Urinary bladder (tissue), 4 donors: Measurements from ENCODE around the gene SMIM38. TPM values are rescaled to one million over a fixed set of nuclear protein-coding genes. Genes with fewer than 3 reads are reported as not detected.
"Not testable (repeated sequence)": the region's sequence is repeated elsewhere in the genome, so short reads cannot be mapped to it uniquely, and the experiment has no call there.

Experiments used
- DNase-seq: peaks from one replicate; pipeline ENCODE4 v3.0.0-alpha.2; 2015; ENCODE audit errors: extremely low spot score
- H3K27ac ChIP-seq: one replicate; pipeline ENCODE4 v1.5.1; 2013; ENCODE audit warnings: low read depth, mild to moderate bottlenecking, moderate library complexity
- H3K36me3 ChIP-seq: one replicate; pipeline ENCODE4 v1.6.1; 2013; ENCODE audit warnings: mild to moderate bottlenecking, moderate library complexity; ENCODE audit not compliant: insufficient read depth
- H3K4me1 ChIP-seq: one replicate; pipeline ENCODE4 v1.6.1; 2013; ENCODE audit warnings: mild to moderate bottlenecking, moderate library complexity; ENCODE audit not compliant: insufficient read depth
- H3K4me3 ChIP-seq: one replicate; pipeline ENCODE4 v1.5.1; 2013; ENCODE audit warnings: low read depth, low read length
- WGBS: extraction: QIAGEN DNeasy Blood & Tissue Kit; methylation state at CpG from one replicate; pipeline ENCODE4 v1.1.7; 2013; 5-methylcytosine and 5-hydroxymethylcytosine counted together
- polyA plus RNA-seq: library from polyadenylated mRNA; stranded (reverse); fragments of 200-250 nt; gene quantifications from one replicate; pipeline ENCODE4 v1.2.3, GENCODE V29; 2013
- total RNA-seq: library from RNA; depleted of rRNA; stranded (reverse); fragments of >200 nt; gene quantifications from one replicate; pipeline ENCODE4 v1.2.3, GENCODE V29; 2014
- donor health status: healthy with polysubstance abuse.
- donor health status: healthy.

Gene SMIM38
- total and polyA plus RNA-seq, 2 donors = 0.46 to 0.90 TPM

DNA sequence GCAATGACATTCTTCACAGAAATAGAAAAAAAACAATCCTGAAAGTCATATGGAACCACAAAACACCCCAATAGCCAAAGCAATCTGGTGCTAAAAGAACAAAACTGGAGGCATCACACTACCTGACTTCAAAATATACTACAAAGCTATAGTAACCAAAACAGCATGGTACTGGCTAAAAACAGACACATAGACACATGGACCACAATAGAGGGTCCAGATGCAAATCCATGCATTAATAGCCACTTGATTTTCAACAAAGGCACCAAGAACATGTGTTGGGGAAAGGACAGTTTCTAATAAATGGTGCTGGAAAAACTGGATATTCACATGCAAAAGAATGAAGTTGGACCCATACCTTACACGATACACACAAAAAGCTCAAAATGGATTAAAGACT lies 27.9 kb upstream of the SMIM38 start:
- no peaks in the 10 kb centered on the region for H3K36me3 ChIP-seq
- 90% methylated on average over 1 of the region's 1 CpG for WGBS
- no peak overlapping the region for H3K4me3 ChIP-seq
- H3K4me1 ChIP-seq = peaks cover 4% of the 10 kb centered on the region
- no peak for DNase-seq
- H3K27ac ChIP-seq = no peak overlapping the region

- DNase-seq = no peak
- Histone ChIP-seq H3K4me3 (no peak overlapping the region), H3K36me3 (no peaks in the 10 kb centered on the region), H3K27ac (no peak overlapping the region), H3K4me1 (no peaks in the 10 kb centered on the region)
- WGBS = 98% methylated on average over 2 of the region's 2 CpGs
Observed at GRCh38 chr11:69129053-69129452, 26.7 kb upstream of the SMIM38 start.

GRCh38 chr11:69129647-69130046 lies 26.1 kb upstream of the SMIM38 start:
- no peak overlapping the region for H3K4me3 ChIP-seq
- no peak for DNase-seq
- H3K4me1 ChIP-seq = no peaks in the 10 kb centered on the region
- H3K27ac ChIP-seq = no peak overlapping the region
- 97% methylated on average over 7 of the region's 7 CpGs for WGBS
- H3K36me3 ChIP-seq = no peaks in the 10 kb centered on the region

- Histone ChIP-seq H3K36me3 (no peaks in the 10 kb centered on the region), H3K4me3 (no peak overlapping the region), H3K4me1 (no peaks in the 10 kb centered on the region), H3K27ac (no peak overlapping the region)
- 66% methylated on average over 9 of the region's 9 CpGs for WGBS
- DNase-seq = no peak
Observed at GRCh38 chr11:69130654-69131053, 25.1 kb upstream of the SMIM38 start.

DNA sequence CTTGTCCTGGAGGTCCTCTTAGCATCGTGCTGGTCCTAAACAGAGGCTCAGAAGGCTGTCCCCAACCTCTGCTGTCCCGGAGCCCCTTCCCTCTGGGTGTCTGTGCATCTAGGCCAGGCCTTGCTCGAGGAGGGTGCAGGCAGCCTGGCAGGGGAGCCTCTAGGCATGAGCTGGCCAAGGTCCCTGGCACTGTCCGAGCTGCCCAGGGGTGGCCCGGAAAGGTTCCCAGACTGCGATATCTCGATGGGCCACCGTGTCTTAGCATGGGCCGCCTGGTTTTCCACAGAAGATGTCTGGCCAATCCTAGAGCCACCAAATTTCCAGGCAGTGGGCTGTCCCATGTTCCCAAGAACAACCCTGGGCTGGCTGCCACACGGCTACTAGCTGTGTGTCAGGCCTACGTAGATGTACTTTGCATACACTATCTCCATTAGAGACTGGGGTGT lies 24.6 kb upstream of the SMIM38 start:
- WGBS = 88% methylated on average over 11 of the region's 11 CpGs
- Histone ChIP-seq H3K27ac (no peak overlapping the region), H3K4me3 (no peak overlapping the region), H3K4me1 (no peaks in the 10 kb centered on the region), H3K36me3 (no peaks in the 10 kb centered on the region)
- DNase-seq = no peak

DNA sequence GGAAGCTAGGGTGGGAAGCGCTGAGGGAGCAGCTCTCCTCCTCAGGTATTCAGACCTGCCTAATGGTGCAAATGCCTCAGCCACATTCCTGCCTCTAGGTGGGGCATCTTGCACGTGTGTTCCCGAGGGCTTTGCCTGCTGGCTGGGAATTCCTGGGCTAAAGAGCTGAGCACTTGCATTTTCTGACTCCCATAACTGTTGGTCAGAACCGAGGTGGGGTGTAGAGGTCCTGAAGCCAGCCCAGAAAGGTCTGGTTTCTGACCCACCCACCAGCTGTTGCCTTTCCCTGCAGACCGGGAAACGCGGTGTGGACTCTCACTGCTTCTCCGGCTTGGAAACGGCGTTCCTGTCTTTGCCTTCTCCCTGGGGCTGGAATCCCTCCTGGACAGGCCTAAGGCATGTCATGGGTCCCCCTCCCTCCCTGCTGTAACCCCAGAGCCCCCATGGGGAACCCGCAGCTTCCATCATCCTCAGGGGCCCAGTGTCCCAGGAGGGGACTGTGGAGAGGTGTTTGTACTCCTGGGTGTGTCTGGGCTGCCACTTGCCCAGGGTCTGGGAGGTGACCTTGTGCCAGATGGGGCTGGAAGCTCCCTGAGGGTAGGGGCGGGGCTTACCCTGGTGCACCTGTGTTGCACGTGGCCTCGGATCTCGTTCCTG lies 24.0 kb upstream of the SMIM38 start:
- DNase-seq = peak; percentile 62
- H3K27ac ChIP-seq = no peak overlapping the region
- 50% methylated on average over 15 of the region's 15 CpGs for WGBS
- H3K4me1 ChIP-seq = no peaks in the 10 kb centered on the region
- H3K36me3 ChIP-seq = no peaks in the 10 kb centered on the region
- no peak overlapping the region for H3K4me3 ChIP-seq

DNA sequence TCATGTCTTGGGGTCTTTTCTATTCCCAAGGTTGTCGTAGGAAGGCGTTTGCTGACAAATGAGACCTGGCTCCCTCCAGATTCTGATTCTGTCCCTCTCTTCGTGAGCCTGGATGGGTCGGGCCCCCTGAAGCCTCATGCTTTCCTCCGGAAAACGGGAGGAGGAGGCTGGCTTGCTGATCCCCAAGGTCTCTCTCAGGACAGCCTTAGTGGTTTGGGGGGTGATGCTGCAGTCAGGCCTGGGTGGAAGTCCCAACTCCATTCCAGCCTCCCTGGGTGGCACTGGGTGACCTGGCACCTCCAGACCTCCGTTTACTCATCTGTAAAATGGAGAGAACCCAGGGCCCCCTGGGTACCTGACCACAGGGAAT lies 23.4 kb upstream of the SMIM38 start:
- WGBS = 89% methylated on average over 7 of the region's 7 CpGs
- no peaks in the 10 kb centered on the region for H3K4me1 ChIP-seq

GRCh38 chr11:69133251-69133650 lies 22.5 kb upstream of the SMIM38 start:
- H3K36me3 ChIP-seq = no peaks in the 10 kb centered on the region
- no peak for DNase-seq
- WGBS = 90% methylated on average over 4 of the region's 4 CpGs
- no peak overlapping the region for H3K27ac ChIP-seq
- H3K4me3 ChIP-seq = no peak overlapping the region
- H3K4me1 ChIP-seq = no peaks in the 10 kb centered on the region

More for the DNA sequence above, 23.4 kb upstream of the SMIM38 start:
- no peak overlapping the region for H3K4me3 ChIP-seq
- H3K27ac ChIP-seq = no peak overlapping the region
- no peak for DNase-seq
- no peaks in the 10 kb centered on the region for H3K36me3 ChIP-seq

- not testable (repeated sequence) for H3K27ac ChIP-seq, H3K36me3 ChIP-seq, DNase-seq, H3K4me3 ChIP-seq, H3K4me1 ChIP-seq
- WGBS = 92% methylated on average over 2 of the region's 2 CpGs
Observed at GRCh38 chr11:69134182-69134581, 21.6 kb upstream of the SMIM38 start.

GRCh38 chr11:69134957-69135356 lies 20.8 kb upstream of the SMIM38 start:
- no peak for DNase-seq
- Histone ChIP-seq H3K4me3 (no peak overlapping the region), H3K27ac (no peak overlapping the region), H3K36me3 (no peaks in the 10 kb centered on the region), H3K4me1 (no peaks in the 10 kb centered on the region)
- 88% methylated on average over 8 of the region's 8 CpGs for WGBS

- H3K27ac ChIP-seq = no peak overlapping the region
- H3K4me1 ChIP-seq = no peaks in the 10 kb centered on the region
- no peak for DNase-seq
- no peaks in the 10 kb centered on the region for H3K36me3 ChIP-seq
- no peak overlapping the region for H3K4me3 ChIP-seq
- WGBS = 86% methylated on average over 14 of the region's 14 CpGs
Observed at GRCh38 chr11:69135420-69136363, 20.0 kb upstream of the SMIM38 start.

DNA sequence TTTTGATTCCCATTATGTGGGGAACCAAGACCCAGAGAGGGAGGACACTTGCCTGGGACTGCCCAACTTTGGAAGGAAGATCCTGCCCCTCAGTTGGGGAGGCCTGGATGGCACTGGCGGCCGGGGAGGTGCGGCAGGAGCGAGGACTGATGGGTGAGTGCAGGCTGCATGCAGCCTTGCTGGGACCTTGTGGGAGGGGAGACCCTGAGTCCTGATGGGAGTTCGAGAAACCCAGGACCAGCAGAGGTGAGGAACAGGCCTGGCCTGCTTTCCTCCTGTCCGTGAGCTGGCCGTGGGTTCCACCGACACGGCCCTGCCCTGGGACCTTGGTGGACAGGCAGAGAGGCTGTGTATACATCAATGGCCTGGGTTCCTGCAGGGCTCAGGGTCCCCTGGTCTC lies 19.3 kb upstream of the SMIM38 start:
- Histone ChIP-seq H3K4me3 (no peak overlapping the region), H3K4me1 (no peaks in the 10 kb centered on the region), H3K36me3 (no peaks in the 10 kb centered on the region), H3K27ac (no peak overlapping the region)
- no peak for DNase-seq
- 97% methylated on average over 9 of the region's 9 CpGs for WGBS

DNA sequence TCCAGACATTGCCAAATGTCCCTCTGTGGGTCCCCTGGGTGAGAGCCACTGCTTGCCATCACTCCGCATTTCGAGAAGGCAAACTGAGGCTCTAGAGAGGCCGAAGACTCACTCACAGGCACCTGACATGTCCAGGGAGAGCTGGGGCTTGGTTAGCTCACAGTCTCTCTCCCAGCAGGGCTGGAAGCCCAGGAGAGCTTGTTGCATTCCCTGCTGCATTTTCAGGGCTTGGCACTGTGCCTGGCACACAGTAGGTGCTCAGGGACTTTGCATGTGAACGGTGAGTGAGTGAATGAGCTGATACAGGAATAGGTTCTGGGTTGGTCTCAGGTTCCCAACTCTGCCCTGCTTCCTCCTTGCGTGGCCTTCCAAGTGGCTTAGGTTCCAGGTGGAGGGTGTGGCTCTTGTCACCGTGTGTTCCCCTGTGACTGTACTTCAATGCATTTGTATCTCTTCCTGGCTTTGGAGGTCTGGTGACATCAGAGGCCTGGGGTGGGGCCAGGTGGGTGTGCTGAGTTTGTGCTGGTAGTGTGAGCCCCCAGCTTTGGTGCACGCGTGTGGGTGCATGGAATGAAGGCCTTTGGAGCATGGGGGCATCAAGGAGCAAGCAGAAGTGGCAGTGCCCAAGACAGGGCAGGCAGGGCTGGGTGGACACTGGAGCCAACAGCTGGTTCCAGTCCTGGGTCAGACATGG lies 18.4 kb upstream of the SMIM38 start:
- WGBS = 91% methylated on average over 8 of the region's 8 CpGs
- Histone ChIP-seq H3K4me1 (no peaks in the 10 kb centered on the region), H3K36me3 (no peaks in the 10 kb centered on the region), H3K4me3 (no peak overlapping the region), H3K27ac (no peak overlapping the region)
- DNase-seq = no peak

GRCh38 chr11:69138265-69138664 lies 17.5 kb upstream of the SMIM38 start:
- Histone ChIP-seq H3K36me3 (no peaks in the 10 kb centered on the region), H3K4me1 (no peaks in the 10 kb centered on the region)
- WGBS = 56% methylated on average over 3 of the region's 3 CpGs

More at GRCh38 chr11:69138265-69138664, 17.5 kb upstream of the SMIM38 start:
- DNase-seq = no peak
- Histone ChIP-seq H3K4me3 (no peak overlapping the region), H3K27ac (no peak overlapping the region)
